ENCODE data around the gene NCK1.
A peak's percentile ranks its signal among the peaks of the same experiment; 100 is the strongest.
"Not testable (repeated sequence)": the region's sequence is repeated elsewhere in the genome, so short reads cannot be mapped to it uniquely, and the experiment has no call there.

NCK1 gene

GRCh38 chr3:136947477-136947876 is 85.5 kb downstream of the NCK1 start:
- no peak for DNase-seq (ENCODE audit: low spot score)

- DNase-seq (ENCODE audit: low spot score), result no peak
Measured at GRCh38 chr3:136949146-136949545, 87.1 kb downstream of the NCK1 start.

- no peak for DNase-seq (ENCODE audit: low spot score)
Measured at GRCh38 chr3:136949708-136950107, 87.7 kb downstream of the NCK1 start.

GRCh38 chr3:136950623-136951022 is 88.6 kb downstream of the NCK1 start:
- DNase-seq (ENCODE audit: low spot score), result no peak

GRCh38 chr3:136952292-136952691 is 90.3 kb downstream of the NCK1 start:
- DNase-seq (ENCODE audit: low spot score), result no peak

- DNase-seq (ENCODE audit: low spot score), result no peak
Measured at GRCh38 chr3:136954251-136954650, 92.2 kb downstream of the NCK1 start.

- no peak for DNase-seq (ENCODE audit: low spot score)
Measured at GRCh38 chr3:136954980-136955780, 93.2 kb downstream of the NCK1 start.

- DNase-seq (ENCODE audit: low spot score), result peak; percentile 52
Measured at GRCh38 chr3:136955813-136956212, 93.8 kb downstream of the NCK1 start.

- DNase-seq (ENCODE audit: low spot score), result no peak
Measured at GRCh38 chr3:136956971-136957370, 95.0 kb downstream of the NCK1 start.

- DNase-seq (ENCODE audit: low spot score), result no peak
Measured at GRCh38 chr3:136957751-136958288, 95.8 kb downstream of the NCK1 start, which contains the start of gene IL20RB. TSS of gene IL20RB (plus strand) at chr3:136957983. CDS start at chr3:136958114, 131 bp downstream.

- no peak for DNase-seq (ENCODE audit: low spot score)
Measured at GRCh38 chr3:136958939-136959338, 96.9 kb downstream of the NCK1 start.

- DNase-seq (ENCODE audit: low spot score), result no peak
Measured at GRCh38 chr3:136959599-136959998, 97.6 kb downstream of the NCK1 start.

- DNase-seq (ENCODE audit: low spot score), result no peak
Measured at GRCh38 chr3:136960838-136961836, 99.1 kb downstream of the NCK1 start.

GRCh38 chr3:136962927-136963326 is 100.9 kb downstream of the NCK1 start:
- DNase-seq (ENCODE audit: low spot score), result no peak

- DNase-seq (ENCODE audit: low spot score), result not testable (repeated sequence)
Measured at GRCh38 chr3:136969539-136969938, 107.5 kb downstream of the NCK1 start.

GRCh38 chr3:136973352-136973751 is 111.3 kb downstream of the NCK1 start:
- no peak for DNase-seq (ENCODE audit: low spot score)

- DNase-seq (ENCODE audit: low spot score), result no peak
Measured at GRCh38 chr3:136974670-136975069, 112.7 kb downstream of the NCK1 start.

GRCh38 chr3:136979204-136979603 is 117.2 kb downstream of the NCK1 start:
- no peak for DNase-seq (ENCODE audit: low spot score)

GRCh38 chr3:136979684-136980083 is 117.7 kb downstream of the NCK1 start:
- DNase-seq (ENCODE audit: low spot score), result no peak

- no peak for DNase-seq (ENCODE audit: low spot score)
Measured at GRCh38 chr3:136982033-136982432, 120.0 kb downstream of the NCK1 start.

- no peak for DNase-seq (ENCODE audit: low spot score)
Measured at GRCh38 chr3:136982520-136983138, 120.6 kb downstream of the NCK1 start.

GRCh38 chr3:136984837-136985236 is 122.8 kb downstream of the NCK1 start:
- DNase-seq (ENCODE audit: low spot score), result no peak
